Stimulated activated CD4-positive, alpha-beta T cell treated with anti-CD3 and anti-CD28 coated beads, Interleukin-1b, Interleukin-23, amount 100 ng/mL, for 24 hours (primary cell): ENCODE measurements around the gene KRTAP2-4.
"Not testable (repeated sequence)": the region's sequence is repeated elsewhere in the genome, so short reads cannot be mapped to it uniquely, and the experiment has no call there.

ENCODE experiments used
- DNase-seq, 4 experiments: peaks; one replicate each; pipeline ENCODE4 v3.0.0-alpha.2; 2020; ENCODE audit warnings: low read depth in 4 of 4, low spot score in 1 of 4

The KRTAP2-4 gene

DNA sequence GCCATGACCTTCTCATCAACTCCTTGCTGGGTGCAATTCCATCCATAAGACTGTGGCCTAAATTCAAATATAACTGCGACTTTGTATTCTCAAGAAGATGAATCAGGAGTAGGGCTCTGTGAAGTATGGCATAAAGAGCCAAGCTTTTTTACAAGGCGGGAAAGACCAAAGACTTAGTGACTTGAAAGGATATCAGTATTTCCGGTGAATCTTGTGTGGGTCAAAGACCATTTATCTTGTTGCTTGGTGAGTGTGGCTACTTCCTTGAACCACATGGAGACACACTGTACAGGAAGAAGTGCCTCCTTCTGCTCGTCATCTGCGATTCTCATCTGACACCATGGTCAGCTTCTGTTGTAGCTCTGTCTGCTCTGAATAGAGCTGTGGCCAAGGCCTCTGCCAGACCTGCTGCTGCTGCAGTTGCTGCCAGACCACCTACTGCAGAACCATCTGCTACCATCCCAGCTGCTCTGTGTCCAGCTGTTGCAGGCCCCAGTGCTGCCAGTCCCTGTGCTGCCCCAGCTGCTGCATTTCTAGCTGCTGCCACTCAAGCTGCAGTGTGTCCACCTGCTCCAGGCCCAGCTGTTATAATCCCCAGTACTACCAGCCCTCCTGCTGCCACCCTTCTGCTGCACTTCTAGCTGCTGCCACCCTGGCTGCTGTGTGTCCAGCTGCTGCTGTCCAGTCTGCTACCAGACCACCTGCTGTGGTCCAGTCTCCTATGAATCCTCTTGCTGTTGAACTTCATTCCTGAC lies 6.1 kb upstream of the KRTAP2-4 start:
- DNase-seq: no peak

DNA sequence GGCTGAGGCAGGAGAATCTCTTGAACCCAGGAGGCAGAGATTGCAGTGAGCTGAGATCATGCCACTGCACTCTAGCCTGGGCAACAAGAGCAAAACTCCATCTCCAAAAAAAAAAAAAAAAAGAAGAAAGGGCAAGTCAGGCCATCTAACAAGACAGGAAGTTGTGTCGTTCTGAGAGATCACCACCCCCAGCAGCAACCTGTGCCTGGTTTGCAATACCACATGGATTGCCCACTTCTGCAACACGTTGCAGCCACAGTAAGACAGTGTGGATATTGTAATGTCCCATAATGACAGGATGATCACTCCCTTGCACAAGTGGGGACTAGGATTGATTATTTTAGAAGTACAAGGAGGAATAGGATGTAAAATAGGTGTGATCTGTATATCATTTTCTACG lies 3.4 kb upstream of the KRTAP2-4 start:
- DNase-seq: no peak

DNA sequence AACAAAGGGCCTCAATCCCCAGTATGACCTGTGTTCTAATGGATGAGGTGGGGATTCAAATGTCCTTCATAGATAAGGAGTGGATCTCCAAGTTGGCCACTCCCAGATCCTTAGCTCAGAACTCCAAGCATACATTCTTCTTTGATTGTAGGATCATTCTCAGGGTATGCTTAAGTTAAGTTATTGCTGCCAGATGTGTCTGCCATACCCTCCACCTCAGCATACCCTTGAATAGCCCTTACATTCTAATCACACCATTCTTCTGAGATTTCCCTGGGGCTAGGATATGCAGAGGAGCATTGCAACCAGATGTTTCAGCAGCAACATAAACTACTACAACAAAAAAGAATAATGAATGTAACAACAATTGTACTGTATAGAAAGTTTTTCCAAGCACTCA lies 1.6 kb upstream of the KRTAP2-4 start:
- DNase-seq: no peak

DNA sequence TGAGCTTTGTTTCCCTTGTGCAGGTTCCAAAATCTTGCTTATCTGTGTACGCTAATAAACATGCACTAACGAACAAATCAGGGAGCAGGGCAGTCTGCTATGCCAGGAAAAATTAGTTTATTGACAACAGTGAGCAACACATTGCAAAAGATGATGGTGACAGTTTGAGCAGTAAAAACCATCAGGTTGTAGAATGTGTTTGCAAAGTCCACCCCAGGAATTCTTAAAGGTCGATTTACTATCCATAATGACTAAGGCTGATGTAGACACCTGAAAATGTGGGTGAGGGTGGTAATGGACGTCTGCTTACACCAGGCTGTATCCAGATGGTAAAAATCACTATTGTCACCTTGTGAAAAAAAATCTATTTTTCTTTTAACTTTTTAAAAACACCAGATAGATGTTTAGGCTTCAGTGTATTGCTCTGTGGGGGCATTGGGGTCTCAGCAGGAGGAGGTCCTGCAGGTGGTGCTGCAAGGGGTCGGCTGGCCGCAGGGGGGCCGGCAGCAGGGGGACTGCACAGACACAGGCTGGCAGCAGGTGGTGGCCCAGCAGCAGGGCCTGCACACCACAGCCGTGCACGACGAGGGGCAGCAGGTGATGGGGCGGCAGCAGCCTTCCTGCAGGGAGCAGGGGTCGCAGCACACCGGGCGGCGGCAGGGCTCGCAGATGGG lies 526 bp downstream of the KRTAP2-4 start:
- DNase-seq: not testable (repeated sequence)

DNA sequence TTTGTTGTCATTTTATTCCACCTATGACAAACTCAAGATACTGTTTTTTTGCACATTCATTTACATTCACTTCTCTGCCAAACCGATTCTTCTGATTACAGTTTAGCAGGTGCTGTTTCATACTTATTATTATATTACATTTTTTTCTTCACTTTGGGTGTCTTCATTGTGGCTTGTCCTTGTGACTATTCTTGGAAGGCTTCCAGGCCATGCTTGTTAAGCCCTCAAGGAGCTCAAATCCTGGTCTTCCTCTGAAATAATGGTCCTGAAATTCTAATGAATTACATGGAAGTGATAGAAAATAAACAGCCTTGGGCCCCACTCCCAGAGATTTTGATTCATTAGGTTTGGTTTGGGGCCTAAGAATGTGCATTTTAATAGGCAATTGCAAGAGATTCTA lies 1.4 kb downstream of the KRTAP2-4 start:
- DNase-seq: no peak

DNA sequence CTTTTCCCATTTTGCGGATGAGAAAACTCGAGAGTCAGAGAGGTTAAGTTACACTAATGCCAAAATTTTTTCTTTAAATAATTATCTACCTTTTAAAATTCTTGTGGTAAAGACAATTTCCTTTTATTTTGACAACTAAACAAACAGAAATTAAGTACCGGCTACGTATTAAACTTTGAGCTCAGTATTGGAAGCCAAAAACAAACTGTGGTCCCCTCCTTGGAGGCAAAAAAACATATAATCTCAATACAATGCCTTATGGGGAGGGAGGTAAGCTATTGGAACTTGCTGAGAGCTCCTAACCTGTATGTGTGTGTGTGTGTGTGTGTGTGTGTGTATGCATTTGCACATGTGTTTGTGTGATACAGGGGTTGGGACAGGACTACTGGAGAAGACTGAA lies 2.2 kb downstream of the KRTAP2-4 start:
- DNase-seq: no peak

DNA sequence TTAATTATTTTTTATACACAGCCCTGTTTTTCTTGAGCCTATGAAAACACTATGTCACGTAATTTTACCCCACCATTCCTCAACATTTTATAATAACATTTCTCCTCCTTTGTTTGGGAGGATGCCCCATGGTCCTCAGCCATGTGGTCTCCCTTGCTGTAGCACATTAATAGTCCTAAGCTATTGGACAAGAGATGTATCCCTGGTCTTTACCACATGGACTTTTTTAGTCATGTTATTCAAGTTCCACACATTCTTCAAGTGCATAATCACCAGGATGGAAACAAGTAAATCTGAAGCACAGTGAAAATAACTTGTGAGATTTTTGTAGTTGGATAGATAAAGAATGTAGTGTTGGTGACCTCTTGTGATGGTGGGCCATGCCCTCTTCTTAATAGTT lies 3.7 kb downstream of the KRTAP2-4 start:
- DNase-seq: no peak

DNA sequence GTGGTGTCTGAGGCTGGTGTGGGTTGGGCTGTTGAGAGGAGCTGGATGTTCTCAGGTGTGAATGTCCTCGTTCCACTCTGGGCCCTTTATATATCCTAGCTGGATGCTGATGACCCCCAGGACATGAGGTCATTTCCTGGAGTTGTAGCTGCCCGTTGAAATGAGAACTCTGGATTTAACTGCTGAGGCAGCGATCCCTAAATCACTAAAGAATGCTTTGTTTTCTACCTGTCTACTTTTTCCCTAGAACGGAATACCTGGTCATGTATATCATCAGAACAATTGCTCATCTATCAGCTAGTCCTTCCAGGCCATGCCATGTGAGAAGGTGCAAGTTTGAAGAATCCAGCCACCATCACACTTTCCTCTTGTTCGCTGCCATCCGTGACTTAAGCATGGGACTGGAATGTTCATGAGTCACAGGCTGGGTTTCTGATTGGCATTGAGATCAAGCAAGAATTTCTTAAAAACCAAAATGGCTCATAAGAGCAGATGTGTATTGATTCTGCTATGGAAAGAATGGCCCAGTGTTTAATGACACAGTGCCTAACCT lies 5.6 kb downstream of the KRTAP2-4 start, which contains the start of gene KRTAP2-3:
KRTAP2-3 (minus strand) TSS at position 63 of the 553 bp plus-strand sequence. CDS start 64 bp downstream, outside the sequence.
- no peak for DNase-seq

DNA sequence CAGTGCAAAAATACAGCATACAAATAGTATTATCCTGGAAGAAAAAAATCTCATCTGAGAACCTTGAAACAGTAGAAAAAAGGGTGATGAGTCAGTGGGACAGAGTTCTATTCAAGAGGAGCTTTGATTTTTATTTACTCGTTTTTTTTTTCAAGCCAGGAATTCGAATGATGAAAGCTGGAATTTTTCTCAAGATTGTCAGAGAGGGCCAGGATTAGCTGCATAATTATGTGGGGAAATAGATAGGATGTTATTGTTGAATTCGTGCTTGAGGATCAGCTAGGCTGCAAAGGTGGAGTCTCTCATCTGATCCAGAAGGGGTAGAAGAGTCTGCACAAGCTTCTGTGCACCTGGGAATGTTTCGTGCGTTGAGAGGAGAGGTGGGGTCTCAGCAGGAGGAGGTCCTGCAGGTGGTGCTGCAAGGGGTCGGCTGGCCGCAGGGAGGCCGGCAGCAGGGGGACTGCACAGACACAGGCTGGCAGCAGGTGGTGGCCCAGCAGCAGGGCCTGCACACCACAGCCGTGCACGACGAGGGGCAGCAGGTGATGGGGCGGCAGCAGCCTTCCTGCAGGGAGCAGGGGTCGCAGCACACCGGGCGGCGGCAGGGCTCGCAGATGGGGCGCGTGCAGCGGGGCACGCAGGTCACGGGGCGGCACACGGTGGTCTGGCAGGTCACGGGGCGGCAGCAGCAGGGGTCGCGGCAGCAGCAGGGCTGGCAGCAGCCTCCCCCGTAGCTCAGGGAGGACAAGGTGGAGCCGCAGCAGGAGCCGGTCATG lies 6.2 kb downstream of the KRTAP2-4 start:
- DNase-seq: not testable (repeated sequence)

DNA sequence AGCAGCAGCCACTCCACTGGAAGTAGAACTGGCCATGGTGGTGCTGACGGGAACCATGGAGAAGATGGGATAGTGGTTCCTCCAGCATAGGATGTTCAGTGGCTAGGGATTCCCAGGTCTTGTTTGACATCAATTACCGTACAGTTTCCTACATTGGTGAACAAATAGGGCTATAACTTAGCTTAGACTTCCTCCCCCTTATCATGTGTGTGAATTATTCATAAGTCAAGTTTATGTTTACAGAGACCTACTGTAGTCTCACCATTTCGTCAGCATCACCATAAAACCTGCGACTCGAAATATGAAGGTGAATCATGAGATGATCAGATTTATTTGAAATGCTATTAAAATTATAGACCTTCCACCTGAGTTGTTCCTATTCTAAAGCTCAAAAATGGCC lies 6.9 kb downstream of the KRTAP2-4 start:
- no peak for DNase-seq

DNA sequence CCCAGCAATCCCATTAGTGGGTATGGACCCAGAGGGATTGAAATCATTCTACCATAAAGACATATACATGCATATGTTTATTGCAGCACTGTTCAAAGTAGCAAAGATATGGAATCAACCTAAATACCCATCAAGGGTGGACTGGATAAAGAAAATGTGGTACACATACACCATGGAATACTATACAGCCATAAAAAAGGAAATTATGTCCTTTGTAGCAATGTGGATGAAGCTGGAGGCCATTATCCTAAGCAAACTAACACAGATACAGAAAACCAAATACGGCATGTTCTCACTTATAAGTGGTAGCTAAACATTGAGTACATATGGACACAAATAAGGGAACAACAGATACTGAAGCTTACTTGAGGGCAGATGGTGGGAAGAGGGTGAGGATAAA lies 8.1 kb downstream of the KRTAP2-4 start:
- DNase-seq: no peak

DNA sequence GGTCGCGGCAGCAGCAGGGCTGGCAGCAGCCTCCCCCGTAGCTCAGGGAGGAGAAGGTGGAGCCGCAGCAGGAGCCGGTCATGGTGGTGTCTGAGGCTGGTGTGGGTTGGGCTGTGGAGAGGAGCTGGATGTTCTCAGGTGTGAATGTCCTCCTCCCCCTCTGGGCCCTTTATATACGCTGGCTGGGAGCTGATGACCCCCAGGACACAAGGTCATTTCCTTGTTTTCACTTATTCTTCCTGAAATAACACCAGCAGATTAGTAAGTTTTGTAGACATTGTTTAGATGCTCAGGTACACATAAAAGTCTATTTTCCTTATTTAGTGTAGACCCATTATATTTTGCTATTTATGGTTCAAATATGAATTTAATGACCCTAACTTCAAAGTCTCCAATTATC lies 10.5 kb downstream of the KRTAP2-4 start, which contains the start of gene KRTAP2-2:
KRTAP2-2 (minus strand) TSS at position 101 of the 400 bp plus-strand sequence; CDS start at position 82, 19 bp downstream.
- not testable (repeated sequence) for DNase-seq

DNA sequence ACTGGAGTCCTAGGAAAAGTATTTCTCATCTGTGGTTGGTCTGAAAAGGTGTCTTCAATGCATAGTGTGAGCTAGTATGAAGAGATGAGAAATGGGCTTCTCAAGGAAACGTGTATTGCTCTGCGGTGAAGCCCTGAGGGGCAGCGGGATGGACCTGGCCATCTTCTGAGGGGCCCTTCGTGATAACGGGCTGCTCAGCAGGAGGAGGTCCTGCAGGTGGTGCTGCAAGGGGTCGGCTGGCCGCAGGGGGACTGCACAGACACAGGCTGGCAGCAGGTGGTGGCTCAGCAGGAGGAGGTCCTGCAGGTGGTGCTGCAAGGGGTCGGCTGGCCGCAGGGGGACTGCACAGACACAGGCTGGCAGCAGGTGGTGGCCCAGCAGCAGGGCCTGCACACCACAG lies 11.1 kb downstream of the KRTAP2-4 start:
- DNase-seq: not testable (repeated sequence)

DNA sequence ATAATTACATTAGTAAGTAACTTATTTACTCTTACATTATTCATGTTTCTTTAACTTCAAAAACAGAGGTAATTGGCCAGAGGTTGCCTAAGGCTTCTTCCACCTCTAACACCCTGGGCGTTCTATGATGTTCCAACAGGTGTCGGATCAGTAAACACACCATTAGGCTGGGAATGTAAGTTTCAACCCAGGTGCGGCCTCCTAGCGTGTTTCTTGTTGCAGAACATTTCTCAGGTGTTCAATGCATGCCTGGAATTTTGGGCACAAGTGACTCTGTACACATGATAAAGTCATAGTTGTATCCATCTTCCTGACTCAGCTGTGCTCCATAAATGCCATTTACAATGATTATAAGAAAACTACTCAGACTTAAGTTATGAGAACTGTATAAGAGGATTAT lies 11.7 kb downstream of the KRTAP2-4 start:
- DNase-seq: no peak

DNA sequence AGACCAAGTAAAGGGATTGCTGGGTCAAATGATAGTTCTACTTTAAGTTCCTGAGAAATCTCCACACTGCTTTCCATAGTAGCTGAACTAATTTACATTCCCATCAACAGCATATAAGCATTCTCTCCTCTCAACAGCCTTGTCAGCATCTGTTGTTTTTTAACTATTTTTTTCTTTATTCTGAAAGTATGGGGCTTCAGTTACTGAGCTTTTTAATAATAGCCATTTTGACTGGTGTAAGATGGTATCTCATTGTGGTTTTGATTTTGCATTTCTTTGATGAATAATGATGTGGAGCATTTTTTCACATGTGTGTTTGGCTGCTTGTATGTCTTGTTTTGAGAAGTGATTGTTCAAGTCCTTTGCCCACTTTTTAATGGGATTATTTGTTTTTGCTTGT lies 13.1 kb downstream of the KRTAP2-4 start:
- DNase-seq: no peak

DNA sequence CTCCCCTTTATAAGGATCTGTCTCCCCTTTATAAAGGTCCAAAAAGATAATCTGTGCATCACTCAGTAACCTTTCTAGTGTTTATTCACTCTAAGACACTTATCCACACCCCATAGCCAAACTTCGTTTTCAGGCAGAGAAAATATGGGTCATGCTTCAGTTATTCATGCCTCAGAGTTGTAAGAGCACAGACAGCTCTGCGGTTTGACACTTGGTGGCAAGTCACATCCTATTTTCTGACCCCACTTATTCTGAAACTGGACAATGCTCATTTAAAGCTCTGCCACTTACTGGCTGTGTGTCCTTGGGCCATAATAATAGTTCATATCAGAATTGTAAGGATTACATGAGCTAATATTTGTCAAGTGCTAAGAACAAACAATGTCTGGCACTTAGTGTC lies 16.6 kb downstream of the KRTAP2-4 start:
- DNase-seq: no peak

DNA sequence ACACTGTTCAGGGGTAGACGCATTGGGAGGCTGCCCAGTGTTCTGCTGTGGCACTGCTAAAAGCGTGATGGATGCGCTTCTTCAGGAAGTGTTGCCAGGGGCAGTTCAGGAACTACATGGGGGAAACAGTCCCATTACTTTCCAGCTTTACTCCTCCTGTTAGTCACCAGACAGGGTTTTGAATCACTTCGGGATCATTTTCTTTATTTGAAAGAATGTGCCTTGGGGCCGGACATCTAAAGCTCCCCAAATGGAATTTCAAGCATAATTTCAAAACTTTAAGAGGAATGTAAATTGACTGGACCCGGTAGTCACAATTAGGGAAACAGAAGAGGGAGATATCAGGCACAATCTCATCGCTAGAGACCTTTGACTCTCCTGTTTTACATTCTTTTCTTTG lies 17.2 kb downstream of the KRTAP2-4 start:
- no peak for DNase-seq

DNA sequence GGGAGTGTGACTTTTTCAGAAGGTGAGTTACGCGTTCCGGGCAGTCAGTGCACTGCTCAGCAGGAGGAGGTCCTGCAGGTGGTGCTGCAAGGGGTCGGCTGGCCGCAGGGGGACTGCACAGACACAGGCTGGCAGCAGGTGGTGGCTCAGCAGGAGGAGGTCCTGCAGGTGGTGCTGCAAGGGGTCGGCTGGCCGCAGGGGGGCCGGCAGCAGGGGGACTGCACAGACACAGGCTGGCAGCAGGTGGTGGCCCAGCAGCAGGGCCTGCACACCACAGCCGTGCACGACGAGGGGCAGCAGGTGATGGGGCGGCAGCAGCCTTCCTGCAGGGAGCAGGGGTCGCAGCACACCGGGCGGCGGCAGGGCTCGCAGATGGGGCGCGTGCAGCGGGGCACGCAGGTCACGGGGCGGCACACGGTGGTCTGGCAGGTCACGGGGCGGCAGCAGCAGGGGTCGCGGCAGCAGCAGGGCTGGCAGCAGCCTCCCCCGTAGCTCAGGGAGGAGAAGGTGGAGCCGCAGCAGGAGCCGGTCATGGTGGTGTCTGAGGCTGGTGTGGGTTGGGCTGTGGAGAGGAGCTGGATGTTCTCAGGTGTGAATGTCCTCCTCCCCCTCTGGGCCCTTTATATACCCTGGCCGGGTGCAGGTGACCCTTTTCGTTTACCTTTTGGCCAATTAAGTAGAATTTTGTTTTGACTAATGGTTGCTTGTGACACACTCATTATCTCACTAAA lies 18.8 kb downstream of the KRTAP2-4 start, which contains the start of gene KRTAP2-1:
KRTAP2-1 (minus strand) TSS at position 582 of the 731 bp plus-strand sequence; CDS start at position 533, 49 bp downstream.
- not testable (repeated sequence) for DNase-seq

DNA sequence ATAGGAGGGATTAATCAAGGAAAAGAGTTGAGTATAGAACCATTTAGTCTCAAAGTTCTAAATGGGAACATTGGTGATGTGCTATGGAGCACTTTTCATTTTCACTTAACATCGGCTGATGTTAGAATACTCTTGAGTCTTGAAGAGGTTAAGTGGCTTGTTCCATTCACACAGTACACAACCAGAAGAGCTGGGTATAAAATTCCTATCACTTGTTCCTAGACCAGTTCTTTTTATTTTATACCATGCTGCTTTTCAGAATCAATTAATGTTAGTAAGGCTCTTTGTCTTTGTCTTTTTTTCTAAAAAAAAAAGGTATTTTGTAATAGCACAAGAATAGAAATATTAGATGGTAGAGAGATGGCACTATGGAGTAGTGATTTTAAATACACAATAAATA lies 22.7 kb downstream of the KRTAP2-4 start:
- no peak for DNase-seq

DNA sequence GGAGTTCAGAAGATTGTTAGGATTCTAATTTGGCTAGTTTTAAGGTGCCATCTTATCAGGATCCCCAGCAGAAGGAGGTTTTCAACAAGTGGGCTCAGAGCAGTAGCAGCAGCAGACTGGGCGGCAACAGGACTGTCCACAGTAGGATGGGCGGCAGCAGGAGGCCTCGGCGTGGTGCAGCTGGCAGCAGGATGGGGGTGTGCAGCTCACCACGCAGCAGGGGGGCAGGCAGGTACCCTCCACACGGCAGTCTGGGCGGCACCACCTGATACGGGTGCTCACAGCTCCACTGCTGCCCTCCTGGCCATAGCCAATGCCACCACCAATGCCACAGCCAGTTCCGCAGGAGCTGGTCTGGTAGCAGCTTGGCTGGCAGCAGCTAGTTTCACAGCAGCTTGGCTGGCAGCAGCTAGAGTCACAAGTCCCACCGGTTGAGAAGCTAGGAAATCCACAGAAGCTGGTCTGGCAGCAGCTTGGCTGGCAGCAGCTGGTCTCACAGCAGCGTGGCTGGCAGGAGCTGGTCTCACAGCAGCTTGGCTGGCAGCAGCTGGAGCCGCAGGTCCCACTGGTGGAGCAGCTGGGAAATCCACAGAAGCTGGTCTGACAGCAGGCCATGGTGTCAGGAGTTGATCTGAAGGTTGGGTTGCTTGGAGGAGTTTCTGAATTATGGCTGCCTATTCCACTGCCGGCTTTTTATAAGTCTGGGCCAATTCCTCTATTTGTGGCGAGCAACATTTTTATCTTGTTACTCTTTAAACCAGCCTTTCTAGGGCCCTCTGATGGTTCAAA lies 24.7 kb downstream of the KRTAP2-4 start, which contains the start of gene KRTAP1-1:
KRTAP1-1 (minus strand) TSS at position 668 of the 789 bp plus-strand sequence; CDS start at position 615, 53 bp downstream.
- DNase-seq: not testable (repeated sequence)
